OCI-LY1 (cell line): ENCODE results near the gene YLPM1.

ENCODE experiments used
- CTCF ChIP-seq: fragments of 200-600 bp; sonication (generic), shearing (Covaris generic); IDR thresholded peaks from 2 replicates; pipeline ENCODE4 v1.5.1; 2017; ENCODE audit warnings: mild to moderate bottlenecking, antibody characterized with exemption, low read length, moderate library complexity, mixed read lengths
- EZH2 ChIP-seq: fragments of 200-600 bp; sonication (generic), shearing (Covaris generic); IDR thresholded peaks from 2 replicates; pipeline ENCODE4 v1.8.0; 2017; ENCODE audit warnings: borderline replicate concordance, mixed run types, mild to moderate bottlenecking, antibody characterized with exemption, low read length, moderate library complexity, mixed read lengths

- TF ChIP-seq CTCF, result no peak
- TF ChIP-seq EZH2, result no peak
These were observed 2.6 kb downstream of the YLPM1 start for GRCh38 chr14:74765721-74766120.
